ENCODE measurements around the gene PPTC7. TPM values are rescaled to one million over a fixed set of nuclear protein-coding genes. Genes with fewer than 3 reads are reported as not detected.

Gene PPTC7
- total and polyA plus RNA-seq, 7 donors: 16.1 to 30.3 (median 21.0) TPM

- Histone ChIP-seq H3K27me3 (no peaks in the 10 kb centered on the region), H3K4me3 (no peak overlapping the region), H3K36me3 (no peaks in the 10 kb centered on the region), H3K4me1 (peaks cover 0 to 60% (median 50%) of the 10 kb centered on the region in 4 donors), H3K9me3 (no peaks in the 10 kb centered on the region), H3K27ac (peak overlapping the region; percentile 40 to 59 (median 56))
- 63 to 74% methylated on average over 8 of the region's 8 CpGs for WGBS, 2 donors
- no peak for TF ChIP-seq POLR2A (IDR thresholded peaks at IDR 0.05)
- no peak for TF ChIP-seq POLR2AphosphoS5 (IDR thresholded peaks at IDR 0.05)
- TF ChIP-seq CTCF (IDR thresholded peaks at IDR 0.05): no peak
- no peak for TF ChIP-seq EP300 (IDR thresholded peaks at IDR 0.05)
- intact Hi-C loops (cut with DNase I): no loop called here
- no peak for DNase-seq
Measured at GRCh38 chr12:110555577-110556406, 27.3 kb downstream of the PPTC7 start.

DNA sequence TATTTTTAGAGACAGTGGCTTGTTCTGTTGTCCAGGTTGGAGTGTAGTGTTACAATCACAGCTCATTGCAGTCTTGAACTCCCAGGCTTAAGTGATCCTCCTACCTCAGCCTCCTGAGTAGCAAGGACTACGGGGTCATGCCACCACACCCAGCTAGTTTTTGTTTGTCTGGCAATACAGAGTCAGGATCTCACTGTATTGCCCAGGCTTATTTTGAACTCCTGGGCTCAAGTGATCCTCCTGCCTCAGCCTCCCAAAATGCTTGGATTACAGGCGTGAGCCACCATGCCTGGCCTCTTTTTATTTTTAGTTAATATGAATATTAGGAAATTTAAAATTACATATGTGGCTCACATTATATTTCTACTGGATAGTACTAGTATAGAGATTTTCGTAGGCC, 28.9 kb downstream of the PPTC7 start:
- WGBS, 2 donors: 82 to 94% methylated on average over 3 of the region's 3 CpGs
- no peaks in the 10 kb centered on the region for H3K36me3 ChIP-seq
- no peak overlapping the region for H3K27ac ChIP-seq
- no peaks in the 10 kb centered on the region for H3K27me3 ChIP-seq
- no peak for TF ChIP-seq POLR2AphosphoS5 (IDR thresholded peaks at IDR 0.05)
- TF ChIP-seq EP300 (IDR thresholded peaks at IDR 0.05): no peak
- TF ChIP-seq CTCF (IDR thresholded peaks at IDR 0.05): no peak
- TF ChIP-seq POLR2A (IDR thresholded peaks at IDR 0.05): no peak
- intact Hi-C loops (cut with DNase I): no loop called here
- H3K4me3 ChIP-seq: no peak overlapping the region
- peaks cover 0 to 66% (median 55%) of the 10 kb centered on the region in 4 donors for H3K4me1 ChIP-seq
- H3K9me3 ChIP-seq: no peaks in the 10 kb centered on the region
- DNase-seq: no peak

DNA sequence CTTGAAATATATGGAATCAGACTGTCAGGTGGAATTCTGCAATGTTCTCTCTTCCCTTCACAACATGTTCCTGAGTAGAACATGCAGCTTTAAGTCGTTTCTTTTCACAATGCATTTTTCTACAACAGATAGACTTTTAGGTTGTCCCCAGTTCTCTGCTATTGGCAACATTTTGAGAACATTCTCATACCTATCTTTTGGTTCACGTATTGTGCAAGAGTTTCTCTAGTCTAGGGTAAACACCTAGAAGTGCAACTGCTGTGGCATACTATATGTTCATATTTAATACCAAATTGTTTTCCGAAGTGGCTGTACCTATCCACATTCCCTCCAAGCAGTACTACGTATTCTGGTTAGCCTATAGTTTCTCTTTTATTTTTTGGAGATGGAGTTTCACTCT, 32.1 kb downstream of the PPTC7 start:
- no peak for TF ChIP-seq CTCF (IDR thresholded peaks at IDR 0.05)
- no peak for TF ChIP-seq POLR2A (IDR thresholded peaks at IDR 0.05)
- no peak for TF ChIP-seq EP300 (IDR thresholded peaks at IDR 0.05)
- TF ChIP-seq POLR2AphosphoS5 (IDR thresholded peaks at IDR 0.05): no peak
- Histone ChIP-seq H3K36me3 (no peaks in the 10 kb centered on the region), H3K4me3 (no peak overlapping the region), H3K4me1 (peaks cover 0 to 79% (median 58%) of the 10 kb centered on the region in 4 donors), H3K27ac (peak overlapping the region in 1 of 4 donors; percentile 88), H3K9me3 (no peaks in the 10 kb centered on the region), H3K27me3 (no peaks in the 10 kb centered on the region)
- intact Hi-C loops (cut with DNase I): no loop called here
- DNase-seq: no peak
- WGBS, 2 donors: 89 to 93% methylated on average over 4 of the region's 4 CpGs

DNA sequence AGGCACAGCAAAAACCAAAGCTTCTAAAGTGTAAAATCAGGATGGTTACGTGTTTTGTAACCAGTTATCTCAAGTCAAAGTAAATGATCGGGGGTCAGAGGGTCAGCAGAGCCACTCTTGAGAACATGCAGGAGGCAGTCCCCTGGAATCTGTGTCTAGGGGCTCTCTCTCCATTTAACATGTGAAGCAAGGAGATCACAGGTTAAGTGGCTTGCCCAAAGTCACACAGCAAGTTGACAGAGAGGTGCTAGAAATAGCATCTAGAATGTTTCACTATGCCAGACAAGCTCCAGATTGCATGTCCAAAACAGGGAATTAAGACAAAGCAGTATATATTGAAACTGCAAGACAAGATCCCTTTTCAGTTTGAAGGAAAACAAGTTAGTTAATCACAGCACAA, 33.4 kb downstream of the PPTC7 start:
- intact Hi-C loops (cut with DNase I): no loop called here
- DNase-seq: no peak
- TF ChIP-seq EP300 (IDR thresholded peaks at IDR 0.05) (no peak), CTCF (IDR thresholded peaks at IDR 0.05) (no peak)
- WGBS, 2 donors: 92 to 93% methylated on average over 2 of the region's 2 CpGs
- H3K9me3 ChIP-seq: no peaks in the 10 kb centered on the region
- H3K4me3 ChIP-seq: no peak overlapping the region
- H3K36me3 ChIP-seq: peaks cover 0 to 7% (median 0%) of the 10 kb centered on the region in 4 donors
- H3K27ac ChIP-seq: peak overlapping the region; percentile 19 to 88 (median 77)
- H3K27me3 ChIP-seq: no peaks in the 10 kb centered on the region
- peaks cover 0 to 79% (median 59%) of the 10 kb centered on the region in 4 donors for H3K4me1 ChIP-seq

All from sigmoid colon (tissue), 7 donors.